K562 (cell line): Measurements from ENCODE around the gene PLA2G4D. TPM values are rescaled to one million over a fixed set of nuclear protein-coding genes. Genes with fewer than 3 reads are reported as not detected.

Experiments
- CTCF ChIP-seq, 3 experiments: IDR thresholded peaks in 2 of 3; conservative IDR thresholded peaks in 1 of 3; 2 replicates each; pipeline ENCODE4 v1.5.1; 2011 to 2012; ENCODE audit warnings: low read length in 3 of 3, mild to moderate bottlenecking in 3 of 3, control low read depth in 2 of 3, improper control_type of control experiment in 1 of 3, inconsistent platforms in 1 of 3, low read depth in 1 of 3, mixed read lengths in 1 of 3, moderate library complexity in 1 of 3; ENCODE audit not compliant: insufficient read depth in 2 of 3
- RAD21 ChIP-seq, 2 experiments: fragments of 250-450 bp in 1 of 2; fragments of 450-650 bp in 1 of 2; sonication (Bioruptor Pico) in 1 of 2; formaldehyde crosslinking in 1 of 2; IDR thresholded peaks in 1 of 2; conservative IDR thresholded peaks in 1 of 2; 2 replicates each; pipeline versions ENCODE4 v1.4.0 to v1.8.0; 2020 to 2022; ENCODE audit warnings: mild to moderate bottlenecking in 2 of 2, moderate library complexity in 1 of 2
- ZNF280B ChIP-seq: fragments of 250-450 bp; sonication (Bioruptor Pico); IDR thresholded peaks from 2 replicates; pipeline ENCODE4 v1.5.1; 2021; ENCODE audit warnings: mild to moderate bottlenecking
- polyA plus RNA-seq, 8 experiments: library from polyadenylated mRNA; depleted of rRNA in 4 of 8; stranded (reverse) in 5 of 8; unstranded in 3 of 8; fragments of >200 nt; fragmentation: Nextera tagmentation in 2 of 8; fragmentation: Illumina TruSeq in 1 of 8; extraction: Ambion mirVana in 2 of 8; extraction: Trizol in 1 of 8; gene quantifications; 2 replicates each; pipeline versions ENCODE4 v1.2.1 to v1.2.3, GENCODE V29; 2011 to 2014; ENCODE audit warnings: inconsistent platforms in 1 of 8, missing spikeins in 1 of 8
- total RNA-seq, 7 experiments: library from RNA; depleted of rRNA in 6 of 7; stranded (reverse); fragments of >200 nt in 6 of 7; fragmentation: Illumina TruSeq in 2 of 7; extraction: Trizol in 2 of 7; gene quantifications; 2 replicates each; pipeline versions ENCODE4 v1.2.1 to v1.2.3, GENCODE V29; 2011 to 2021; ENCODE audit warnings: low replicate concordance in 1 of 7
- TF ChIP-seq, protein P1 (sequence below), 2 experiments: fragments of 450-650 bp; IDR thresholded peaks; 2 replicates each; pipeline ENCODE4 v1.6.1; 2016; ENCODE audit warnings: mild to moderate bottlenecking in 2 of 2, borderline replicate concordance in 1 of 2, low read depth in 1 of 2, moderate library complexity in 1 of 2

PLA2G4D gene
- total and polyA plus RNA-seq, 9 of the 15 experiments (the other 6 are each of a cell fraction or from before 2014, with no cell fraction given): 0.04 TPM; not detected in 8

DNA sequence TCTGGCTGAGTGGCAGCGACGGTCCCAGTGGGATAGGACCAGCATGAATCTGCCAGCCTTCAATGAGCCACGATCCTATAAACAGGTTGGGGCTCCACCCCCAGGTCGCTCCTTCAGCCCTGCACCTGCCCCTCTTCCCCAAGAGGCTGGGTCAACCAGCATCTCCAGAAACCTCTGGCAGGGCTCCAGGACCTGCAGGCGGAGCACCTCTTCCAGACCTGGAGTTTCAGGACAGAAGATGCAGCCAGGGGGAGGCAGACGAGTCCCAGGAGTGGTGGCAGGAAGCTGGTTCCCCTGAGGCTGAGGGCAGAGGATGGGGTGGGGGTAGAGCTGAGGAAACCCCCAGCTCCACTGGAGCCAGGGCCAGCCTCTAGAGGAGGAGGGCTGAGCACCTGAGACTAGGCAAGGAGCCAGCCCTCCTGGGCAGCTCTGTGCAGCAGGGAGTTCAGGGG, at the start of gene PLA2G4D (continued):
- TF ChIP-seq ZNF280B (CRISPR knock-in tag): no peak
- TF ChIP-seq, protein P1, sequence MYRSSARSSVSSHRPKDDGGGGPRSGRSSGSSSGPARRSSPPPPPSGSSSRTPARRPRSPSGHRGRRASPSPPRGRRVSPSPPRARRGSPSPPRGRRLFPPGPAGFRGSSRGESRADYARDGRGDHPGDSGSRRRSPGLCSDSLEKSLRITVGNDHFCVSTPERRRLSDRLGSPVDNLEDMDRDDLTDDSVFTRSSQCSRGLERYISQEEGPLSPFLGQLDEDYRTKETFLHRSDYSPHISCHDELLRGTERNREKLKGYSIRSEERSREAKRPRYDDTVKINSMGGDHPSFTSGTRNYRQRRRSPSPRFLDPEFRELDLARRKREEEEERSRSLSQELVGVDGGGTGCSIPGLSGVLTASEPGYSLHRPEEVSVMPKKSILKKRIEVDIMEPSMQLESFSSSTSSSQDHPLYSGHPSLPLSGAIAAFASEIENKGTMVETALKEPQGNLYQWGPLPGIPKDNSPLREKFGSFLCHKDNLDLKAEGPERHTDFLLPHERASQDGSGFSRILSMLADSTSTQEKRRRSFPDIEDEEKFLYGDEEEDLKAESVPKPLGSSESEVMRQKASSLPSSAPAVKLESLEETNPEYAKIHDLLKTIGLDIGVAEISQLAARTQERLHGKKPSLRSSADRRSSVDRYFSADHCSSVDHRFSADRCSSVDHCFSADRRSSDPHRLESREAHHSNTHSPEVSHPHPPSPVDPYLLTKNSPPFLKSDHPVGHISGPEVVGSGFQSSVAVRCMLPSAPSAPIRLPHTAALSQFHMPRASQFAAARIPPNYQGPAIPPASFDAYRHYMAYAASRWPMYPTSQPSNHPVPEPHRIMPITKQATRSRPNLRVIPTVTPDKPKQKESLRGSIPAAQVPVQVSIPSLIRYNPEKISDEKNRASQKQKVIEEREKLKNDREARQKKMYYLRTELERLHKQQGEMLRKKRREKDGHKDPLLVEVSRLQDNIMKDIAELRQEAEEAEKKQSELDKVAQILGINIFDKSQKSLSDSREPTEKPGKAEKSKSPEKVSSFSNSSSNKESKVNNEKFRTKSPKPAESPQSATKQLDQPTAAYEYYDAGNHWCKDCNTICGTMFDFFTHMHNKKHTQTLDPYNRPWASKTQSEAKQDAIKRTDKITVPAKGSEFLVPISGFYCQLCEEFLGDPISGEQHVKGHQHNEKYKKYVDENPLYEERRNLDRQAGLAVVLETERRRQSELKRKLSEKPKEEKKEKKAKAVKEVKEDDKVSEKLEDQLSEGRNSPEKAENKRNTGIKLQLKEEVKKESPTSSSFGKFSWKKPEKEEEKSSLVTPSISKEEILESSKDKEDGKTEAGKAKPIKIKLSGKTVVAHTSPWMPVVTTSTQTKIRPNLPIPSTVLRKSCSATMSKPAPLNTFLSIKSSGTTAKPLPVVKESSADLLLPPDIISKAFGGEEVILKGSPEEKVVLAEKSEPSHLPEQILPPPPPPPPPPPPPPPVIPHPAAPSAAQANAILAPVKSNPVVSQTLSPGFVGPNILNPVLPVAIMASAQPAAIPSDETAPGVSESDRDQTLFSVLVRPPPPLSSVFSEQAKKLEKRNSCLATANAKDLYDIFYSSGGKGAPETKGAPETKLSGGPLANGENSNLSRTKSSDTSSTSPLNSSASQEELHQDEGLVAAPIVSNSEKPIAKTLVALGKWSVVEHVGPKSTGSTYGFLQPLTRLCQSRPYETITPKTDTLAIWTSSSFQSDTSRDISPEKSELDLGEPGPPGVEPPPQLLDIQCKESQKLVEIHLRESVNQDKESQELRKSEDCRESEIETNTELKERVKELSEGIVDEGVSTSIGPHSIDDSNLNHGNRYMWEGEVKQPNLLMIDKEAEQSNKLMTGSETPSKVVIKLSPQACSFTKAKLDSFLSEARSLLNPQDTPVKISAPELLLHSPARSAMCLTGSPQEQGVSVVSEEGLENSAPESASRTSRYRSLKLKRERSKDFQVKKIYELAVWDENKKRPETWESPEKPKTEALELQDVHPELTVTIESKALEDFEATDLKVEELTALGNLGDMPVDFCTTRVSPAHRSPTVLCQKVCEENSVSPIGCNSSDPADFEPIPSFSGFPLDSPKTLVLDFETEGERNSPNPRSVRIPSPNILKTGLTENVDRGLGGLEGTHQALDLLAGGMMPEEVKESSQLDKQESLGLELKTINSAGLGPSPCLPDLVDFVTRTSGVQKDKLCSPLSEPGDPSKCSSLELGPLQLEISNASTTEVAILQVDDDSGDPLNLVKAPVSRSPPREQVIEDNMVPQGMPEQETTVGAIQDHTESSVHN (IDR thresholded peaks at IDR 0.05; ENCODE audit: borderline replicate concordance in 1 of 2, low read depth in 1 of 2): no peak
- TF ChIP-seq RAD21 (CRISPR knock-in tag; conservative IDR thresholded peaks at IDR 0.05 in 1 of 2, IDR thresholded peaks at IDR 0.05 in 1 of 2): peak in 1 of 2 experiments; percentile 22; a peak in 1 of 4 replicates
- peak in 2 of 3 experiments; percentile 29 to 52; a peak in 2 of 6 replicates for TF ChIP-seq CTCF (IDR thresholded peaks at IDR 0.05 in 2 of 3, conservative IDR thresholded peaks at IDR 0.05 in 1 of 3; ENCODE audit: insufficient read depth in 2 of 3, low read depth in 1 of 3, low read length in 3 of 3)
